Hepatocyte (in vitro differentiated cells): Measurements from ENCODE around the gene INF2.

Experiments
- EZH2 ChIP-seq: fragments of 200-600 bp; sonication (generic); IDR thresholded peaks from 2 replicates; pipeline ENCODE4 v1.6.1; 2016; ENCODE audit warnings: antibody characterized with exemption, mild to moderate bottlenecking, borderline replicate concordance
- EZH2phosphoT487 ChIP-seq: fragments of 200-600 bp; sonication (generic); IDR thresholded peaks from one replicate; pipeline ENCODE4 v1.6.1; 2018; ENCODE audit warnings: antibody characterized with exemption, mild to moderate bottlenecking, low read depth, moderate library complexity; ENCODE audit not compliant: unreplicated experiment, severe bottlenecking
- TF ChIP-seq, protein P1 (sequence below): fragments of 200-600 bp; sonication (generic); IDR thresholded peaks from 2 replicates; pipeline ENCODE4 v1.5.1; 2016; ENCODE audit warnings: antibody characterized with exemption, mild to moderate bottlenecking; ENCODE audit not compliant: poor library complexity

DNA sequence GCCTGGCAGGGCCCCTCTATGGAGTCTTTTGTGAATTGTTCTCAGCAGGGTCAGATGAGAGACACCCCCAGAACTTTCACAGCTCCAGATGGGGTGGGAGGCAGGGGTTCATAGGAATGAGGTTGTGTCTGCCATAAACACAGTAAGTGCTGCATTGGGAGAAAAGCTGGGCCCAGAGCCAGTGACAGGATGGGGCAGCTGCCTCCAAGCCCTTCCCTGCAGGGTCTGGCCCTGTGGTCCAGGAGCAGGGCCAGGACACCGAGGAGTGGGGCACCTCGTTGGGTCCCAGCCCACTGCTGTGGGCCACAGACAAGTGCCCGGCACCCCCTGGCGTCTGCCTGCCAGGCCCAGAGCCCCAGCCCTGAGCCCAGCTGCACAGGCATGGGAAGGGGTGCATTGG, 13.3 kb downstream of the INF2 start:
- TF ChIP-seq EZH2 (no peak), EZH2phosphoT487 (no peak)
- TF ChIP-seq, protein P1, sequence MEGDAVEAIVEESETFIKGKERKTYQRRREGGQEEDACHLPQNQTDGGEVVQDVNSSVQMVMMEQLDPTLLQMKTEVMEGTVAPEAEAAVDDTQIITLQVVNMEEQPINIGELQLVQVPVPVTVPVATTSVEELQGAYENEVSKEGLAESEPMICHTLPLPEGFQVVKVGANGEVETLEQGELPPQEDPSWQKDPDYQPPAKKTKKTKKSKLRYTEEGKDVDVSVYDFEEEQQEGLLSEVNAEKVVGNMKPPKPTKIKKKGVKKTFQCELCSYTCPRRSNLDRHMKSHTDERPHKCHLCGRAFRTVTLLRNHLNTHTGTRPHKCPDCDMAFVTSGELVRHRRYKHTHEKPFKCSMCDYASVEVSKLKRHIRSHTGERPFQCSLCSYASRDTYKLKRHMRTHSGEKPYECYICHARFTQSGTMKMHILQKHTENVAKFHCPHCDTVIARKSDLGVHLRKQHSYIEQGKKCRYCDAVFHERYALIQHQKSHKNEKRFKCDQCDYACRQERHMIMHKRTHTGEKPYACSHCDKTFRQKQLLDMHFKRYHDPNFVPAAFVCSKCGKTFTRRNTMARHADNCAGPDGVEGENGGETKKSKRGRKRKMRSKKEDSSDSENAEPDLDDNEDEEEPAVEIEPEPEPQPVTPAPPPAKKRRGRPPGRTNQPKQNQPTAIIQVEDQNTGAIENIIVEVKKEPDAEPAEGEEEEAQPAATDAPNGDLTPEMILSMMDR, result no peak
